Measurements from ENCODE around the gene PLIN5. TPM values are rescaled to one million over a fixed set of nuclear protein-coding genes. Genes with fewer than 3 reads are reported as not detected.

Gene PLIN5
- polyA plus RNA-seq, 3 donors: 0.28 to 3.0 (median 0.58) TPM

- Histone ChIP-seq H3K27ac (ENCODE audit: low read depth in 1 of 2, low read length in 2 of 2) (no peak overlapping the region), H4K20me1 (ENCODE audit: insufficient read depth, low read length) (no peaks in the 10 kb centered on the region), H3K27me3 (ENCODE audit: control insufficient read depth in 2 of 2, insufficient read depth in 2 of 2, low read length in 2 of 2) (no peaks in the 10 kb centered on the region), H3K9ac (ENCODE audit: insufficient read depth, low read length, poor library complexity, severe bottlenecking) (no peak overlapping the region), H2AFZ (ENCODE audit: insufficient read depth, low read depth, low read length, poor library complexity, severe bottlenecking) (no peak overlapping the region), H3K4me2 (replicated peaks; ENCODE audit: extremely low read depth, low read length, poor library complexity, severe bottlenecking) (no peak overlapping the region), H3K36me3 (replicated peaks in 1 of 2; ENCODE audit: control insufficient read depth in 1 of 2, insufficient read depth in 2 of 2, low read length in 2 of 2) (no peaks in the 10 kb centered on the region), H3K4me1 (ENCODE audit: control insufficient read depth in 1 of 2, insufficient read depth in 2 of 2, low read length in 2 of 2) (no peaks in the 10 kb centered on the region), H3K9me3 (replicated peaks in 1 of 2; ENCODE audit: control insufficient read depth in 1 of 2, insufficient read depth in 1 of 2, low read length in 2 of 2) (no peaks in the 10 kb centered on the region), H3K79me2 (ENCODE audit: insufficient read depth, low read length) (no peaks in the 10 kb centered on the region), H3K4me3 (replicated peaks in 1 of 3; ENCODE audit: low read depth in 2 of 3, low read length in 3 of 3) (no peak overlapping the region)
- WGBS (ENCODE audit: insufficient coverage): 100% methylated on average over 3 of the region's 5 CpGs
- Mint-ChIP-seq H3K4me3 (no peak overlapping the region), H3K36me3 (no peaks in the 10 kb centered on the region), H3K27ac (peak overlapping the region in 1 of 7 donors; percentile 20), H3K9me3 (peaks cover 0 to 2% (median 0%) of the 10 kb centered on the region in 7 donors), H3K27me3 (ENCODE audit: low read depth in 3 of 3) (peaks cover 0 to 10% (median 7%) of the 10 kb centered on the region in 3 donors), H3K4me1 (no peaks in the 10 kb centered on the region)
- intact Hi-C loops (cut with micrococcal nuclease): no loop called here
- no peak for TF ChIP-seq CTCF (IDR thresholded peaks at IDR 0.05)
- no peak for DNase-seq
Observed at GRCh38 chr19:4515732-4516131, 19.3 kb downstream of the PLIN5 start.

- intact Hi-C loops (cut with micrococcal nuclease): no loop called here
- DNase-seq: no peak
- H3K9ac ChIP-seq (ENCODE audit: insufficient read depth, low read length, poor library complexity, severe bottlenecking): no peak overlapping the region
- H2AFZ ChIP-seq (ENCODE audit: insufficient read depth, low read depth, low read length, poor library complexity, severe bottlenecking): no peak overlapping the region
- H3K27ac ChIP-seq (ENCODE audit: low read depth in 1 of 2, low read length in 2 of 2): no peak overlapping the region
- Mint-ChIP-seq H3K36me3 (no peaks in the 10 kb centered on the region), H3K9me3 (no peaks in the 10 kb centered on the region), H3K4me1 (no peaks in the 10 kb centered on the region), H3K4me3 (no peak overlapping the region), H3K27ac (no peak overlapping the region), H3K27me3 (ENCODE audit: low read depth in 3 of 3) (peaks cover 3 to 10% (median 7%) of the 10 kb centered on the region in 3 donors)
- H3K27me3 ChIP-seq (ENCODE audit: control insufficient read depth in 2 of 2, insufficient read depth in 2 of 2, low read length in 2 of 2): no peaks in the 10 kb centered on the region
- no peaks in the 10 kb centered on the region for H3K4me1 ChIP-seq (ENCODE audit: control insufficient read depth in 1 of 2, insufficient read depth in 2 of 2, low read length in 2 of 2)
- H3K36me3 ChIP-seq (replicated peaks in 1 of 2; ENCODE audit: control insufficient read depth in 1 of 2, insufficient read depth in 2 of 2, low read length in 2 of 2): no peaks in the 10 kb centered on the region
- WGBS (ENCODE audit: insufficient coverage): 93% methylated on average over 17 of the region's 17 CpGs
- H3K79me2 ChIP-seq (ENCODE audit: insufficient read depth, low read length): no peaks in the 10 kb centered on the region
- TF ChIP-seq CTCF (IDR thresholded peaks at IDR 0.05): no peak
- H4K20me1 ChIP-seq (ENCODE audit: insufficient read depth, low read length): no peaks in the 10 kb centered on the region
- H3K9me3 ChIP-seq (replicated peaks in 1 of 2; ENCODE audit: control insufficient read depth in 1 of 2, insufficient read depth in 1 of 2, low read length in 2 of 2): no peaks in the 10 kb centered on the region
- no peak overlapping the region for H3K4me2 ChIP-seq (replicated peaks; ENCODE audit: extremely low read depth, low read length, poor library complexity, severe bottlenecking)
- no peak overlapping the region for H3K4me3 ChIP-seq (replicated peaks in 1 of 3; ENCODE audit: low read depth in 2 of 3, low read length in 3 of 3)
Observed at GRCh38 chr19:4513248-4513647, 21.8 kb downstream of the PLIN5 start.

All from CD14-positive monocyte (primary cell).